K562 (cell line): ENCODE measurements around the gene POLD2. TPM values are rescaled to one million over a fixed set of nuclear protein-coding genes. Genes with fewer than 3 reads are reported as not detected.

ENCODE experiments used
- CXXC5 ChIP-seq: fragments of 250-450 bp; sonication (Bioruptor Pico); IDR thresholded peaks from 2 replicates; pipeline ENCODE4 v1.8.0; 2022; ENCODE audit warnings: inconsistent platforms, mild to moderate bottlenecking, moderate library complexity
- HMG20B ChIP-seq: fragments of 250-450 bp; sonication (Bioruptor Pico); IDR thresholded peaks from 2 replicates; pipeline ENCODE4 v1.5.0; 2021; ENCODE audit warnings: mild to moderate bottlenecking
- NR2C2 ChIP-seq, 2 experiments: fragments of 200-800 bp in 1 of 2; sonication (Bioruptor generic) in 1 of 2; sonication (generic) in 1 of 2; formaldehyde crosslinking in 1 of 2; IDR thresholded peaks; 2 replicates each; pipeline versions ENCODE4 v1.6.1 to v1.8.0; 2016 to 2022; ENCODE audit warnings: mild to moderate bottlenecking in 1 of 2, missing compliant biosample characterization in 1 of 2, missing genetic modification characterization in 1 of 2, missing genetic modification reagents in 1 of 2
- RBM17 ChIP-seq: fragments of 200-400 bp; formaldehyde crosslinking; IDR thresholded peaks from 2 replicates; pipeline ENCODE4 v1.6.1; 2017; ENCODE audit warnings: low read depth, mild to moderate bottlenecking, low read length, borderline replicate concordance
- SUPT5H ChIP-seq: fragments of 450-650 bp; IDR thresholded peaks from 2 replicates; pipeline ENCODE4 v1.6.1; 2016
- ZBED1 ChIP-seq: IDR thresholded peaks from 2 replicates; pipeline ENCODE4 v1.6.1; 2014
- ZNF316 ChIP-seq: fragments of 450-650 bp; IDR thresholded peaks from 2 replicates; pipeline ENCODE4 v1.6.1; 2016
- ZNF79 ChIP-seq: fragments of 250-450 bp; sonication (Bioruptor Pico); IDR thresholded peaks from 2 replicates; pipeline ENCODE4 v1.4.0; 2020; ENCODE audit warnings: low read depth, mild to moderate bottlenecking, moderate library complexity
- polyA plus RNA-seq, 8 experiments: library from polyadenylated mRNA; depleted of rRNA in 4 of 8; stranded (reverse) in 5 of 8; unstranded in 3 of 8; fragments of >200 nt; fragmentation: Nextera tagmentation in 2 of 8; fragmentation: Illumina TruSeq in 1 of 8; extraction: Ambion mirVana in 2 of 8; extraction: Trizol in 1 of 8; gene quantifications; 2 replicates each; pipeline versions ENCODE4 v1.2.1 to v1.2.3, GENCODE V29; 2011 to 2014; ENCODE audit warnings: inconsistent platforms in 1 of 8, missing spikeins in 1 of 8
- total RNA-seq, 7 experiments: library from RNA; depleted of rRNA in 6 of 7; stranded (reverse); fragments of >200 nt in 6 of 7; fragmentation: Illumina TruSeq in 2 of 7; extraction: Trizol in 2 of 7; gene quantifications; 2 replicates each; pipeline versions ENCODE4 v1.2.1 to v1.2.3, GENCODE V29; 2011 to 2021; ENCODE audit warnings: low replicate concordance in 1 of 7
- TF ChIP-seq, protein P1 (sequence below): sonication (generic); formaldehyde crosslinking; IDR thresholded peaks from 2 replicates; pipeline ENCODE4 v1.8.0; 2022; ENCODE audit warnings: missing genetic modification reagents, mild to moderate bottlenecking, borderline replicate concordance
- TF ChIP-seq, protein P2 (sequence below): sonication (generic); formaldehyde crosslinking; IDR thresholded peaks from 2 replicates; pipeline ENCODE4 v1.8.0; 2023; ENCODE audit warnings: missing genetic modification reagents, mild to moderate bottlenecking, borderline replicate concordance
- TF ChIP-seq, protein P3 (sequence below): fragments of 450-650 bp; conservative IDR thresholded peaks from 2 replicates; pipeline ENCODE4 v1.6.1; 2016; ENCODE audit warnings: missing genetic modification characterization, low read depth, mild to moderate bottlenecking, control low read depth, missing compliant biosample characterization
- TF ChIP-seq, protein P4 (sequence below), 2 experiments: fragments of 150-350 bp in 1 of 2; IDR thresholded peaks; 2 replicates each; pipeline ENCODE4 v1.6.1; 2012 to 2016; ENCODE audit warnings: low read depth in 2 of 2, low read length in 2 of 2, mild to moderate bottlenecking in 1 of 2, moderate library complexity in 1 of 2

The POLD2 gene
- total and polyA plus RNA-seq, 9 of the 15 experiments (the other 6 are each of a cell fraction or from before 2014, with no cell fraction given), result 29.7 to 259 (median 225) TPM

DNA sequence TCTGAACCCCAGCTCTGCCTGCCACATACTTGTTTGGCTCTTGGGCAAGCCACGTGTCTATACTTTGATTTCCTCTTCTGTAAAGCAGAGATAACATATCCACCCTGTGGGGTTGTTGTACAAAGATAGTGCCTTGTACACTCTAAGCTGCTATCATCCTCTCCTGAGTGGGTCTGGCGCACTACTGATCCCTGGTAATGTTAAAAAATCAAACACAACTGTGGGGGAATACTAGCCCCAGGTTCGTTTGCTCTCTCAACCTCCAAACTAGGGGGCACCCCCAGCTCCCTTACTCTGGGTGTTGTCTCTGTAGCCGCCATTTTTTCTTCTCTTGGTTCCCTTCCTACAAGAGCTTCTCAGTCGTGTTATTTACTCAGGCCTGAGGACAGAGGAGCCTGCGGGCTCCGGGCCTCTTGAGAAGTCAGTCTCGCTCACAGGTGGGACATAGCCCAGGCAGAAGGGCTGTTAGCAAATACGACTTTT is 42.0 kb downstream of the POLD2 start (continued):
- TF ChIP-seq HMG20B (CRISPR knock-in tag) (no peak), NR2C2 (CRISPR knock-in tag; IDR thresholded peaks at IDR 0.05) (no peak), NR2C2 (tag; IDR thresholded peaks at IDR 0.05) (peak; percentile 35; the same call in 1 of the 2 replicates), ZBED1 (peak; percentile 72; the same call in 1 of the 2 replicates), ZNF79 (no peak), SUPT5H (no peak), CXXC5 (CRISPR knock-in tag) (peak; percentile 76), RBM17 (no peak), ZNF316 (no peak)
- TF ChIP-seq, protein P1, sequence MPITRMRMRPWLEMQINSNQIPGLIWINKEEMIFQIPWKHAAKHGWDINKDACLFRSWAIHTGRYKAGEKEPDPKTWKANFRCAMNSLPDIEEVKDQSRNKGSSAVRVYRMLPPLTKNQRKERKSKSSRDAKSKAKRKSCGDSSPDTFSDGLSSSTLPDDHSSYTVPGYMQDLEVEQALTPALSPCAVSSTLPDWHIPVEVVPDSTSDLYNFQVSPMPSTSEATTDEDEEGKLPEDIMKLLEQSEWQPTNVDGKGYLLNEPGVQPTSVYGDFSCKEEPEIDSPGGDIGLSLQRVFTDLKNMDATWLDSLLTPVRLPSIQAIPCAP (CRISPR knock-in tag), result no peak
- TF ChIP-seq, protein P2, sequence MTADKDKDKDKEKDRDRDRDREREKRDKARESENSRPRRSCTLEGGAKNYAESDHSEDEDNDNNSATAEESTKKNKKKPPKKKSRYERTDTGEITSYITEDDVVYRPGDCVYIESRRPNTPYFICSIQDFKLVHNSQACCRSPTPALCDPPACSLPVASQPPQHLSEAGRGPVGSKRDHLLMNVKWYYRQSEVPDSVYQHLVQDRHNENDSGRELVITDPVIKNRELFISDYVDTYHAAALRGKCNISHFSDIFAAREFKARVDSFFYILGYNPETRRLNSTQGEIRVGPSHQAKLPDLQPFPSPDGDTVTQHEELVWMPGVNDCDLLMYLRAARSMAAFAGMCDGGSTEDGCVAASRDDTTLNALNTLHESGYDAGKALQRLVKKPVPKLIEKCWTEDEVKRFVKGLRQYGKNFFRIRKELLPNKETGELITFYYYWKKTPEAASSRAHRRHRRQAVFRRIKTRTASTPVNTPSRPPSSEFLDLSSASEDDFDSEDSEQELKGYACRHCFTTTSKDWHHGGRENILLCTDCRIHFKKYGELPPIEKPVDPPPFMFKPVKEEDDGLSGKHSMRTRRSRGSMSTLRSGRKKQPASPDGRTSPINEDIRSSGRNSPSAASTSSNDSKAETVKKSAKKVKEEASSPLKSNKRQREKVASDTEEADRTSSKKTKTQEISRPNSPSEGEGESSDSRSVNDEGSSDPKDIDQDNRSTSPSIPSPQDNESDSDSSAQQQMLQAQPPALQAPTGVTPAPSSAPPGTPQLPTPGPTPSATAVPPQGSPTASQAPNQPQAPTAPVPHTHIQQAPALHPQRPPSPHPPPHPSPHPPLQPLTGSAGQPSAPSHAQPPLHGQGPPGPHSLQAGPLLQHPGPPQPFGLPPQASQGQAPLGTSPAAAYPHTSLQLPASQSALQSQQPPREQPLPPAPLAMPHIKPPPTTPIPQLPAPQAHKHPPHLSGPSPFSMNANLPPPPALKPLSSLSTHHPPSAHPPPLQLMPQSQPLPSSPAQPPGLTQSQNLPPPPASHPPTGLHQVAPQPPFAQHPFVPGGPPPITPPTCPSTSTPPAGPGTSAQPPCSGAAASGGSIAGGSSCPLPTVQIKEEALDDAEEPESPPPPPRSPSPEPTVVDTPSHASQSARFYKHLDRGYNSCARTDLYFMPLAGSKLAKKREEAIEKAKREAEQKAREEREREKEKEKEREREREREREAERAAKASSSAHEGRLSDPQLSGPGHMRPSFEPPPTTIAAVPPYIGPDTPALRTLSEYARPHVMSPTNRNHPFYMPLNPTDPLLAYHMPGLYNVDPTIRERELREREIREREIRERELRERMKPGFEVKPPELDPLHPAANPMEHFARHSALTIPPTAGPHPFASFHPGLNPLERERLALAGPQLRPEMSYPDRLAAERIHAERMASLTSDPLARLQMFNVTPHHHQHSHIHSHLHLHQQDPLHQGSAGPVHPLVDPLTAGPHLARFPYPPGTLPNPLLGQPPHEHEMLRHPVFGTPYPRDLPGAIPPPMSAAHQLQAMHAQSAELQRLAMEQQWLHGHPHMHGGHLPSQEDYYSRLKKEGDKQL, result no peak
- TF ChIP-seq, protein P3, sequence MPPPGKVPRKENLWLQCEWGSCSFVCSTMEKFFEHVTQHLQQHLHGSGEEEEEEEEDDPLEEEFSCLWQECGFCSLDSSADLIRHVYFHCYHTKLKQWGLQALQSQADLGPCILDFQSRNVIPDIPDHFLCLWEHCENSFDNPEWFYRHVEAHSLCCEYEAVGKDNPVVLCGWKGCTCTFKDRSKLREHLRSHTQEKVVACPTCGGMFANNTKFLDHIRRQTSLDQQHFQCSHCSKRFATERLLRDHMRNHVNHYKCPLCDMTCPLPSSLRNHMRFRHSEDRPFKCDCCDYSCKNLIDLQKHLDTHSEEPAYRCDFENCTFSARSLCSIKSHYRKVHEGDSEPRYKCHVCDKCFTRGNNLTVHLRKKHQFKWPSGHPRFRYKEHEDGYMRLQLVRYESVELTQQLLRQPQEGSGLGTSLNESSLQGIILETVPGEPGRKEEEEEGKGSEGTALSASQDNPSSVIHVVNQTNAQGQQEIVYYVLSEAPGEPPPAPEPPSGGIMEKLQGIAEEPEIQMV (tag), result no peak
- TF ChIP-seq, protein P4, sequence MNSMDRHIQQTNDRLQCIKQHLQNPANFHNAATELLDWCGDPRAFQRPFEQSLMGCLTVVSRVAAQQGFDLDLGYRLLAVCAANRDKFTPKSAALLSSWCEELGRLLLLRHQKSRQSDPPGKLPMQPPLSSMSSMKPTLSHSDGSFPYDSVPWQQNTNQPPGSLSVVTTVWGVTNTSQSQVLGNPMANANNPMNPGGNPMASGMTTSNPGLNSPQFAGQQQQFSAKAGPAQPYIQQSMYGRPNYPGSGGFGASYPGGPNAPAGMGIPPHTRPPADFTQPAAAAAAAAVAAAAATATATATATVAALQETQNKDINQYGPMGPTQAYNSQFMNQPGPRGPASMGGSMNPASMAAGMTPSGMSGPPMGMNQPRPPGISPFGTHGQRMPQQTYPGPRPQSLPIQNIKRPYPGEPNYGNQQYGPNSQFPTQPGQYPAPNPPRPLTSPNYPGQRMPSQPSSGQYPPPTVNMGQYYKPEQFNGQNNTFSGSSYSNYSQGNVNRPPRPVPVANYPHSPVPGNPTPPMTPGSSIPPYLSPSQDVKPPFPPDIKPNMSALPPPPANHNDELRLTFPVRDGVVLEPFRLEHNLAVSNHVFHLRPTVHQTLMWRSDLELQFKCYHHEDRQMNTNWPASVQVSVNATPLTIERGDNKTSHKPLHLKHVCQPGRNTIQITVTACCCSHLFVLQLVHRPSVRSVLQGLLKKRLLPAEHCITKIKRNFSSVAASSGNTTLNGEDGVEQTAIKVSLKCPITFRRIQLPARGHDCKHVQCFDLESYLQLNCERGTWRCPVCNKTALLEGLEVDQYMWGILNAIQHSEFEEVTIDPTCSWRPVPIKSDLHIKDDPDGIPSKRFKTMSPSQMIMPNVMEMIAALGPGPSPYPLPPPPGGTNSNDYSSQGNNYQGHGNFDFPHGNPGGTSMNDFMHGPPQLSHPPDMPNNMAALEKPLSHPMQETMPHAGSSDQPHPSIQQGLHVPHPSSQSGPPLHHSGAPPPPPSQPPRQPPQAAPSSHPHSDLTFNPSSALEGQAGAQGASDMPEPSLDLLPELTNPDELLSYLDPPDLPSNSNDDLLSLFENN (IDR thresholded peaks at IDR 0.05; ENCODE audit: low read depth in 2 of 2, low read length in 2 of 2), result peak in 1 of 2 experiments; percentile 95; a peak in 2 of 4 replicates
